SK-N-SH treated with all-trans-retinoic acid at 6 μM for 48 hours (cell line): ENCODE results near the gene AKAP6.

Experiments
- ATAC-seq: fragments of 200-7000 bp; cut with Tn5 transposase; 3 replicates; pipeline ENCODE4 v1.9.1; 2020; ENCODE audit warnings: mild to moderate bottlenecking, moderate library complexity
- ARNTL ChIP-seq: fragments of 450-650 bp; formaldehyde crosslinking; IDR thresholded peaks from 2 replicates; pipeline ENCODE4 v1.5.0; 2020; ENCODE audit warnings: low read depth, mild to moderate bottlenecking, moderate library complexity, borderline replicate concordance
- BACH2 ChIP-seq: fragments of 250-450 bp; sonication (Bioruptor Pico); IDR thresholded peaks from 2 replicates; pipeline ENCODE4 v1.9.0; 2021; ENCODE audit warnings: mild to moderate bottlenecking, borderline replicate concordance
- CREB5 ChIP-seq: fragments of 250-450 bp; sonication (Bioruptor Pico); IDR thresholded peaks from 2 replicates; pipeline ENCODE4 v1.5.1; 2020; ENCODE audit warnings: low read depth, mild to moderate bottlenecking, moderate library complexity
- CSDC2 ChIP-seq: fragments of 250-450 bp; sonication (Bioruptor Pico); IDR thresholded peaks from 2 replicates; pipeline ENCODE4 v1.5.0; 2020; ENCODE audit warnings: mild to moderate bottlenecking, moderate library complexity
- CSRNP3 ChIP-seq: fragments of 250-450 bp; sonication (Bioruptor Pico); IDR thresholded peaks from 2 replicates; pipeline ENCODE4 v1.5.1; 2021; ENCODE audit warnings: mild to moderate bottlenecking, moderate library complexity
- ESRRG ChIP-seq: fragments of 250-450 bp; sonication (Bioruptor Pico); IDR thresholded peaks from 2 replicates; pipeline ENCODE4 v1.6.1; 2021; ENCODE audit warnings: mild to moderate bottlenecking
- GLIS3 ChIP-seq: fragments of 250-450 bp; sonication (Bioruptor Pico); IDR thresholded peaks from 2 replicates; pipeline ENCODE4 v1.5.0; 2020; ENCODE audit warnings: mild to moderate bottlenecking, moderate library complexity
- ISL1 ChIP-seq: fragments of 250-450 bp; sonication (Bioruptor Pico); IDR thresholded peaks from 2 replicates; pipeline ENCODE4 v2.1.2; 2022; ENCODE audit warnings: mild to moderate bottlenecking, moderate library complexity
- OSR1 ChIP-seq: fragments of 250-450 bp; sonication (Bioruptor Pico); IDR thresholded peaks from 2 replicates; pipeline ENCODE4 v1.8.0; 2022; ENCODE audit warnings: moderate library complexity, mild to moderate bottlenecking, inconsistent platforms
- PATZ1 ChIP-seq: fragments of 250-450 bp; sonication (Bioruptor Pico); IDR thresholded peaks from 2 replicates; pipeline ENCODE4 v1.8.0; 2020; ENCODE audit warnings: mild to moderate bottlenecking, moderate library complexity, borderline replicate concordance
- POU6F1 ChIP-seq: fragments of 250-450 bp; sonication (Bioruptor Pico); IDR thresholded peaks from 2 replicates; pipeline ENCODE4 v1.8.0; 2021; ENCODE audit warnings: low read depth, mild to moderate bottlenecking, moderate library complexity, borderline replicate concordance
- PPARA ChIP-seq: fragments of 250-450 bp; sonication (Bioruptor Pico); IDR thresholded peaks from 2 replicates; pipeline ENCODE4 v1.5.0; 2020; ENCODE audit warnings: mild to moderate bottlenecking, borderline replicate concordance
- RARB ChIP-seq: fragments of 250-450 bp; sonication (Bioruptor Pico); IDR thresholded peaks from 2 replicates; pipeline ENCODE4 v1.8.0; 2021; ENCODE audit warnings: mild to moderate bottlenecking, moderate library complexity
- SNAI2 ChIP-seq: fragments of 250-450 bp; sonication (Bioruptor Pico); IDR thresholded peaks from 2 replicates; pipeline ENCODE4 v1.5.0; 2020; ENCODE audit warnings: mild to moderate bottlenecking, moderate library complexity
- TCF4 ChIP-seq: fragments of 250-450 bp; sonication (Bioruptor Pico); IDR thresholded peaks from 2 replicates; pipeline ENCODE4 v1.8.0; 2021; ENCODE audit warnings: mild to moderate bottlenecking, moderate library complexity, borderline replicate concordance
- TOX ChIP-seq: fragments of 250-450 bp; sonication (Bioruptor Pico); IDR thresholded peaks from 2 replicates; pipeline ENCODE4 v1.8.0; 2021; ENCODE audit warnings: mild to moderate bottlenecking, moderate library complexity, borderline replicate concordance
- TSHZ2 ChIP-seq: fragments of 250-450 bp; sonication (Bioruptor Pico); IDR thresholded peaks from 2 replicates; pipeline ENCODE4 v1.5.0; 2020; ENCODE audit warnings: mild to moderate bottlenecking, moderate library complexity
- ZC3H10 ChIP-seq: fragments of 250-450 bp; sonication (Bioruptor Pico); IDR thresholded peaks from 2 replicates; pipeline ENCODE4 v1.5.1; 2021; ENCODE audit warnings: mild to moderate bottlenecking, moderate library complexity
- ZFP3 ChIP-seq: fragments of 250-450 bp; sonication (Bioruptor Pico); IDR thresholded peaks from 2 replicates; pipeline ENCODE4 v1.5.0; 2020; ENCODE audit warnings: mild to moderate bottlenecking, moderate library complexity
- ZFP30 ChIP-seq: fragments of 450-650 bp; formaldehyde crosslinking; IDR thresholded peaks from 2 replicates; pipeline ENCODE4 v1.5.0; 2022; ENCODE audit warnings: mild to moderate bottlenecking, moderate library complexity
- ZNF565 ChIP-seq: fragments of 450-650 bp; formaldehyde crosslinking; conservative IDR thresholded peaks from 2 replicates; pipeline ENCODE4 v1.5.0; 2020; ENCODE audit warnings: low read depth, mild to moderate bottlenecking, moderate library complexity
- ZNF70 ChIP-seq: fragments of 450-650 bp; formaldehyde crosslinking; IDR thresholded peaks from 2 replicates; pipeline ENCODE4 v1.5.0; 2020; ENCODE audit warnings: mild to moderate bottlenecking, moderate library complexity
- ZNF8 ChIP-seq: fragments of 450-650 bp; formaldehyde crosslinking; IDR thresholded peaks from 2 replicates; pipeline ENCODE4 v1.5.0; 2020; ENCODE audit warnings: mild to moderate bottlenecking, moderate library complexity

AKAP6 gene

GRCh38 chr14:32621585-32621984 is 292.5 kb downstream of the AKAP6 start:
- no peak for TF ChIP-seq CSDC2 (CRISPR knock-in tag)
- no peak for TF ChIP-seq PPARA (CRISPR knock-in tag)
- TF ChIP-seq ZFP30: no peak
- no peak for TF ChIP-seq BACH2 (CRISPR knock-in tag)
- TF ChIP-seq TCF4 (CRISPR knock-in tag): no peak
- no peak for TF ChIP-seq TOX (CRISPR knock-in tag)
- no peak for TF ChIP-seq ISL1
- TF ChIP-seq TSHZ2 (CRISPR knock-in tag): no peak
- no peak for TF ChIP-seq ARNTL (CRISPR knock-in tag)
- TF ChIP-seq ZFP3 (CRISPR knock-in tag): no peak
- no peak for TF ChIP-seq POU6F1 (CRISPR knock-in tag)
- TF ChIP-seq ZNF565: no peak
- no peak for TF ChIP-seq RARB
- no peak for TF ChIP-seq ZC3H10 (CRISPR knock-in tag)
- no peak for TF ChIP-seq ESRRG (CRISPR knock-in tag)
- TF ChIP-seq GLIS3 (CRISPR knock-in tag): no peak
- ATAC-seq: no peak

- no peak for ATAC-seq
- TF ChIP-seq TOX (CRISPR knock-in tag): no peak
- no peak for TF ChIP-seq PPARA (CRISPR knock-in tag)
- TF ChIP-seq POU6F1 (CRISPR knock-in tag): no peak
- TF ChIP-seq SNAI2: no peak
- no peak for TF ChIP-seq CSRNP3 (CRISPR knock-in tag)
- no peak for TF ChIP-seq ZNF70 (CRISPR knock-in tag)
- no peak for TF ChIP-seq ESRRG (CRISPR knock-in tag)
- TF ChIP-seq CSDC2 (CRISPR knock-in tag): no peak
- TF ChIP-seq TCF4 (CRISPR knock-in tag): no peak
- no peak for TF ChIP-seq BACH2 (CRISPR knock-in tag)
- no peak for TF ChIP-seq PATZ1 (CRISPR knock-in tag)
- no peak for TF ChIP-seq ISL1
- TF ChIP-seq GLIS3 (CRISPR knock-in tag): no peak
- TF ChIP-seq RARB: no peak
- TF ChIP-seq CREB5: no peak
- no peak for TF ChIP-seq ZNF8 (CRISPR knock-in tag)
- TF ChIP-seq ZFP30: no peak
- no peak for TF ChIP-seq OSR1
- TF ChIP-seq ZC3H10 (CRISPR knock-in tag): no peak
- no peak for TF ChIP-seq ARNTL (CRISPR knock-in tag)
Measured at GRCh38 chr14:32622742-32623141, 293.6 kb downstream of the AKAP6 start.
